Calu3 (cell line): ENCODE data around the gene CETP. TPM values are rescaled to one million over a fixed set of nuclear protein-coding genes. Genes with fewer than 3 reads are reported as not detected.
"Not testable (repeated sequence)": the region's sequence is repeated elsewhere in the genome, so short reads cannot be mapped to it uniquely, and the experiment has no call there.

Experiments used
- BruUV-seq: library from RNA; stranded (reverse); fragments of 400-500 nt; replicated peaks from 2 replicates; lab custom pipeline; 2021; lab: Mats Ljungman, UMichigan
- CTCF ChIA-PET: fragments of 300-600 bp; sonication (Branson Sonifier 250); formaldehyde crosslinking; loops from one replicate; lab custom pipeline; 2022; ENCODE audit warnings: antibody characterized with exemption; lab: Charles Lee
- DNase-seq: peaks from one replicate; pipeline ENCODE4 v3.0.0; 2022
- H3K27ac Mint-ChIP-seq: one replicate; pipeline ENCODE4 v1.8.0; 2022; ENCODE audit warnings: mixed read lengths; ENCODE audit not compliant: unreplicated experiment
- H3K27me3 Mint-ChIP-seq: one replicate; pipeline ENCODE4 v1.8.0; 2022; ENCODE audit warnings: mixed read lengths; ENCODE audit not compliant: unreplicated experiment
- H3K36me3 Mint-ChIP-seq: one replicate; pipeline ENCODE4 v1.8.0; 2022; ENCODE audit warnings: mild to moderate bottlenecking, moderate library complexity, mixed read lengths; ENCODE audit not compliant: insufficient read depth, unreplicated experiment
- H3K4me1 Mint-ChIP-seq: one replicate; pipeline ENCODE4 v1.8.0; 2022; ENCODE audit warnings: mild to moderate bottlenecking, low read depth, mixed read lengths; ENCODE audit not compliant: unreplicated experiment
- H3K4me3 Mint-ChIP-seq: one replicate; pipeline ENCODE4 v1.8.0; 2022; ENCODE audit warnings: mild to moderate bottlenecking, low read depth, moderate library complexity, mixed read lengths; ENCODE audit not compliant: unreplicated experiment
- H3K9me3 Mint-ChIP-seq: one replicate; pipeline ENCODE4 v1.8.0; 2022; ENCODE audit warnings: low read depth, mixed read lengths; ENCODE audit not compliant: unreplicated experiment
- CTCF ChIP-seq: fragments of 200-600 bp; IDR thresholded peaks from one replicate; pipeline ENCODE4 v1.8.0; 2022; ENCODE audit warnings: antibody characterized with exemption; ENCODE audit not compliant: unreplicated experiment
- intact Hi-C: fragments of 100-400 bp; cut with micrococcal nuclease; formaldehyde crosslinking; loops from one replicate; pipeline ENCODE4 v1.10.0; 2022; ENCODE audit not compliant: unreplicated experiment
- total RNA-seq: library from RNA; stranded (reverse); gene quantifications from 2 replicates; pipeline ENCODE4 v1.2.3, GENCODE V29; 2022

Gene CETP
- total RNA-seq, 1 experiment from 2014 or later = not detected

GRCh38 chr16:56933828-56934598 lies 27.7 kb upstream of the CETP start:
- DNase-seq = no peak
- H3K4me1 Mint-ChIP-seq = peaks cover 21% of the 10 kb centered on the region
- BruUV-seq = no TSS peak
- peak overlapping the region; percentile 100 for H3K27ac Mint-ChIP-seq
- intact Hi-C loops = loop anchor here (10.0 kb wide), 2 partner anchors 69 to 321 kb away; partner anchors contain the start of gene SLC12A3
- CTCF ChIA-PET = interaction anchor here (0.7 kb wide), 1 partner anchor 320 kb away, joined by 3 read pairs; no protein-coding TSS in a partner anchor
- no peaks in the 10 kb centered on the region for H3K9me3 Mint-ChIP-seq
- no peak for TF ChIP-seq CTCF
- H3K36me3 Mint-ChIP-seq = peaks cover 84% of the 10 kb centered on the region
- peaks cover 13% of the 10 kb centered on the region for H3K27me3 Mint-ChIP-seq
- H3K4me3 Mint-ChIP-seq = peak overlapping the region; percentile 96

GRCh38 chr16:56934599-56935145 lies 27.1 kb upstream of the CETP start:
- intact Hi-C loops = loop anchor here (10.0 kb wide), 2 partner anchors 70 to 320 kb away; partner anchors contain the start of gene SLC12A3
- Mint-ChIP-seq H3K27me3 (peaks cover 13% of the 10 kb centered on the region), H3K27ac (peak overlapping the region; percentile 100), H3K4me3 (peak overlapping the region; percentile 96), H3K36me3 (peaks cover 91% of the 10 kb centered on the region), H3K4me1 (peaks cover 21% of the 10 kb centered on the region)
- H3K9me3 Mint-ChIP-seq, DNase-seq, BruUV-seq: not testable (repeated sequence)
- CTCF ChIA-PET = interaction anchor here (0.7 kb wide), 1 partner anchor 321 kb away, joined by 3 read pairs; no protein-coding TSS in a partner anchor

GRCh38 chr16:56935201-56935600 lies 26.5 kb upstream of the CETP start:
- DNase-seq = no peak
- peaks cover 13% of the 10 kb centered on the region for H3K27me3 Mint-ChIP-seq
- BruUV-seq = no TSS peak
- TF ChIP-seq CTCF = no peak
- no peaks in the 10 kb centered on the region for H3K9me3 Mint-ChIP-seq
- H3K4me3 Mint-ChIP-seq = peak overlapping the region; percentile 96
- CTCF ChIA-PET = no interaction called here
- H3K27ac Mint-ChIP-seq = peak overlapping the region; percentile 100
- intact Hi-C loops = loop anchor here (10.0 kb wide), 2 partner anchors 70 to 320 kb away; partner anchors contain the start of gene SLC12A3
- H3K4me1 Mint-ChIP-seq = peaks cover 21% of the 10 kb centered on the region
- peaks cover 96% of the 10 kb centered on the region for H3K36me3 Mint-ChIP-seq

GRCh38 chr16:56936491-56936890 lies 25.3 kb upstream of the CETP start:
- no peak for TF ChIP-seq CTCF
- intact Hi-C loops = loop anchor here (10.0 kb wide), 2 partner anchors 72 to 318 kb away; partner anchors contain the start of gene SLC12A3
- H3K4me3 Mint-ChIP-seq = peak overlapping the region; percentile 96
- CTCF ChIA-PET = interaction anchor here (0.9 kb wide), 1 partner anchor 11 kb away, joined by 3 read pairs; no protein-coding TSS in a partner anchor
- H3K27me3 Mint-ChIP-seq = peaks cover 13% of the 10 kb centered on the region
- H3K9me3 Mint-ChIP-seq = no peaks in the 10 kb centered on the region
- H3K36me3 Mint-ChIP-seq = peaks cover 100% of the 10 kb centered on the region
- H3K27ac Mint-ChIP-seq = peak overlapping the region; percentile 100
- peaks cover 21% of the 10 kb centered on the region for H3K4me1 Mint-ChIP-seq
- no TSS peak for BruUV-seq
- DNase-seq = no peak
